ENCODE measurements around the gene HMCN2.

HMCN2 gene

GRCh38 chr9:130347931-130348330 is 82.4 kb downstream of the HMCN2 start:
- no peak for DNase-seq

- DNase-seq: no peak
Measured at GRCh38 chr9:130348341-130348740, 82.8 kb downstream of the HMCN2 start.

GRCh38 chr9:130348881-130349280 is 83.3 kb downstream of the HMCN2 start:
- no peak for DNase-seq

DNA sequence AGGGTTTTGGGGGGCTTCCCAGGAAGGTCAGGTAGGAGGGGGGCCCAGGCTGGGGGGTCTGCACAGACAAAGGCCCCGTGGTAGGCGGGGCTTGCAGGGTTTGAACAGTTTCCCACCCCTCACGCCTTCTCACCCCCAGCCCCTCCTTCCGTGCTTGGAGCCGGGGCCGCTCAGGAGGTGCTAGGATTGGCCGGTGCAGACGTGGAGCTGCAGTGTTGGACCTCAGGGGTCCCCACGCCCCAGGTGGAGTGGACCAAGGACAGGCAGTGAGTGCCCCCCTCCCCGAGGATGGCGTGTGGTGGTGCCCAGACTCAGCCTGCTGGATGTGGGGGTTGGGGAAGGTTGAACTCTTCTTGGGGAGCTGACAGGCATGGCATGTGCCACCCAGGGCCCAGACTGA is 83.8 kb downstream of the HMCN2 start:
- no peak for DNase-seq

GRCh38 chr9:130351343-130351742 is 85.8 kb downstream of the HMCN2 start:
- no peak for DNase-seq

GRCh38 chr9:130352081-130352480 is 86.5 kb downstream of the HMCN2 start:
- DNase-seq: no peak

GRCh38 chr9:130352586-130353285 is 87.2 kb downstream of the HMCN2 start:
- no peak for DNase-seq

DNA sequence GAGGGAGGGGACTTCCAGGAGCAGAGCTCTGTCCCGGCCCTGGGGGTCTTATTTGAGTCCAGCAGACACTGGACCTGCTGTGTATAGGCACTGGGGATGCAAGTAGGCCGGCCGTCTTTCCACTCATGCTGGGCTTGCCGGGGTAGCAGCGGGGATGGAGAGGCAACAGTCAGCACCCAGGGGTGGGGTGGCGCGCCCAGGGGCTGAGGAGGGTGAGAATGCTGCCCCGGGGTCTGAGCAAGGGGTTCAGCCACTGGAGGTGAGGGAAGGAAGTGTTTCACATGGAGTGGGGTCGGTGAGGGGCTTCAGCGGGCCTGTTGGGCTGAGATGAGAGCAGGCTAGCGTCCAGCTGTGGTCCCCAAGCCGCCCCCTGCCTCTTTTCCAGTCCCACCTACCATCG is 88.8 kb downstream of the HMCN2 start:
- DNase-seq: no peak

DNA sequence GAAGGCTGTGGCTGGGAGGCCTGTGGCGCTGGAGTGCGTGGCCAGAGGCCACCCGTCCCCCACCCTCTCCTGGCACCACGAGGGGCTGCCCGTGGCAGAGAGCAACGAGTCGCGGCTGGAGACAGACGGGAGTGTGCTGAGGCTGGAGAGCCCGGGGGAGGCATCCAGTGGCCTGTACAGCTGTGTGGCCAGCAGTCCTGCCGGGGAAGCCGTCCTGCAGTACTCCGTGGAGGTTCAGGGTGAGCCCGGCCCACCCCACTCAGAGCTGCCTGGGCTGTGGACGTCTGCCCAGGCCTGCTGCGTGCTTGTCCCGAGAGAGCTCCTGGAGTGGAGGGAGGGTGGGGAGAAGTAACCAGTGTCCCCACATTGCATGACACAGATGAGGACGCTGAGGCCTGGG is 89.2 kb downstream of the HMCN2 start:
- no peak for DNase-seq

DNA sequence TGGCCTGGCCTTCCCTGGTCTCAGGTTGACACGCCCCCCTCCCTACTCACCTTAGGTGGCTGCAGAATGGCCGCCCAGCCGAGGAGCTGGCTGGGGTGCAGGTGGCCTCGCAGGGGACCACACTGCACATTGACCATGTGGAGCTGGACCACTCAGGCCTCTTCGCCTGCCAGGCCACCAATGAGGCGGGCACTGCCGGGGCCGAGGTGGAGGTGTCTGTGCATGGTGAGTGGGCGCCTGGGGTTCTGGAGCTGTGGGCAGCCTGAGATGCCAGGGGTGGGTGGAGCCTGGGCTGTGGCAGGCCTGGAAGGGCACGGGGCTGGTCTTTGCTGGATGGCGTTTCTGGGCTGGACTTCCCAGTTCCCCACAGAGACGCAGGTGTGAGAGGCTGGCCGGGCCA is 90.5 kb downstream of the HMCN2 start:
- DNase-seq: no peak

DNA sequence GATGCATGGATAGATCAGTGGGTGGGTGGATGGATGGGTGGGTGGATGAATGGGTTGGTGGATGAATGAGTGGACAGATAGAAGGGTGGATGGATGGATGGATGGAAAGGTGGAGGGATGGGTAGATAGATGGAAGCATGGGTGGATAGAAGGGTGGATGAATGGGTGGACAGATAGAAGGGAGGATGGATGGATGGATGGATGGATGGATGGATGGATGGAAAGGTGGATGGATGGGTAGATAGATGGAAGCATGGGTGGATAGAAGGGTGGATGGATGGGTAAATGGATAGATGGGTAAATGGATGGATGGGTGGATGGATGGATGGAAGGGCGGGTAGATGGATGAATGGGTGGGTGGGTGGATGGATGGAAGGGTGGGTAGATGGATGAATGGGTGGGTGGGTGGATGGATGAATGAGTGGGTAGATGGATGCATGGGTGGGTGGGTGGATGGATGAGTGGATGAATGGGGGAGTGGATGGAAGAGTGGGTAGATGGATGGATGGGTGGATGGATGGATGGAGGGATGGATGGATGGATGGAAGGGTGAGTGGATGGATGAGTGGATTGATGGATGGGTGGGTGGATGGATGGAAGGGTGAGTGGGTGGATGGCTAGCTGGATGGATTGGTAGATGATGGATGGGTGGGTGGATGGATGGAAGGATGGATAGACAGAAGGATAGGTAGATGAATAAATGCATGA is 91.5 kb downstream of the HMCN2 start:
- no peak for DNase-seq

DNA sequence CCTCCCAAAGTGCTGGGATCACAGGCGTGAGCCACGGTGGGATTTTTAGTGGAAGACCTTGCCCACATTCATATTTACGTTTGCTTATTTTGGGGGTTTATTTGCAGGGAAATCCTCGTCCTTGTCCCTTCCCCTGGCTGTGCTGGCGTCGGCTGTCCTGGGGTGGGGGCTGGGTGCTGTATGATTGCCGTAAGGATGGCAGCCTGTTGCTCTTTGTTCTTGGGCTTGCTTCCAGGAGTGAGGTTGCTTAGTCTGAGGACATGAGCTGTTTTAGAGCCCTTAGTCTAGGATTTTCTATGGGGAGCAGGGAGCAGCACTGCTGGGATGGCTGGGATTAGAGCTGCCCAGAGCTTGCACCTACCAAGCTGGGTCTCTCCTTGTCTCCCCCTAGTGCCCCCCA is 93.4 kb downstream of the HMCN2 start:
- no peak for DNase-seq

GRCh38 chr9:130359819-130360218 is 94.3 kb downstream of the HMCN2 start:
- DNase-seq: no peak

DNA sequence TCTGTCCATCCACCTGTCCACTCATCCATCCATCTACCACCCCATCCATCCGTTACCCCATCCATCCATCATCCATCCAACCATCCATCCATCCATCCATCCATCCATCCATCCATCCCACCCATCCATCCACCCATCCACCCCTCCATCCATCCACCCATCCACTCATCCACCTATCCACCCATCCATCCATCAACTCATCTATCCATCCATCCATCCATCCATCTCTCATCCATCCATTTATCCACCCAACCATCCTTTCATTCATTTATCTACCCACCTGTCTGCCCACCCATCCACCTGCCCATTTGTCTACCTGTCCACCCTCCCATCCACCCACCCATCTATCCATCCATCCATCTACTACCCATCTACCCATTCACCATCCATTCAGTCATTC is 95.1 kb downstream of the HMCN2 start:
- DNase-seq: no peak

GRCh38 chr9:130361873-130362362 is 96.4 kb downstream of the HMCN2 start:
- DNase-seq: no peak

DNA sequence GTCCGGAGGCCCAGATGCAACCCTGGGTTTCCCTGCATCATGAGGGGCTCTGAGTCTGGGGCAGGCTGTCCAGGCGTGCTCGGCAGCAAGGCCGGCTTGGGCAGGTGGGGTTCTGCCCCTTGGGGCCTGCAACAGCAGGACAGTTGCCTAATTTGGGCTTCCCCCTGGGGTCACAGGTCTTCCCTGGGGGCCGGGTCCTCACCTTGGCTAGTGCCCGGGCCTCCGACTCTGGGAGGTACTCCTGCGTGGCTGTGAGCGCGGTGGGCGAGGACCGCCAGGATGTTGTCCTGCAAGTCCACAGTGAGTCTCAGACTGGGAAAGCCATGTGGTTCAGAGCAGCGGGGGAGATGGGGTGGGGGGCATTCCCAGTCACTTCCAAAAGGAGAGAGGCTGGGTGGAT is 97.1 kb downstream of the HMCN2 start:
- no peak for DNase-seq

DNA sequence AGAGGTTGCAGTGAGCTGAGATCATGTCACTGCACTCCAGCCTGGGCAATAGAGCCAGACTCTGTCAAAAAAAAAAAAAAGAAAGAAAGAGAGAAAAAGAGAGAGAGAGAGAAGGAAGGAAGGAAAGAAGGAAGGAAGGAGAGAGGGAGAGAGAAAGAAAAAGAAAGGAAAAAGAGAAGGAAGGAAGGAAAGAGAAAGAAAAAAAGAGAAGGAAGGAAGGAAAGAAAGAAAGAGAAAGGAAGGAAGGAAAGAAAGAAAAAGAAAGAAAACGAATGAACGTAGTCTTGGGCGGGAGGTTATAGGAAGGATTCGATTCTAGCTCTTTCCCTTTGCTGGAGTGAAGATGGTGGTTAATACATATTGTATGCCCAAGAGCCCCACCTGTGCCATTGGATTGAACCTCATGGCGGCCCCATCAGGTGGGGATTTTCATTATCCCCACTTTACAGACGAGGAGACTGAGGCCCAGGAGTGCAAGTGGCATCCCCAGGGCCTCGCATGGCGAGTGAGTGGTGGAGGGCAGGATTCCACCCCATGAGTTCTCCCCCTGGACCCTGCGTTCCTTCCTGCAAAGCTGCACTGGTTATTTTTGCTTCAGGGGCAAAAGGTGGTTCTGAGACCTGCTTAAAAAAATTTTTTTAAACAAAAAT is 98.3 kb downstream of the HMCN2 start:
- no peak for DNase-seq

- DNase-seq: no peak
Measured at GRCh38 chr9:130364619-130365322, 99.2 kb downstream of the HMCN2 start.

- DNase-seq: no peak
Measured at GRCh38 chr9:130365323-130365721, 99.8 kb downstream of the HMCN2 start.

DNA sequence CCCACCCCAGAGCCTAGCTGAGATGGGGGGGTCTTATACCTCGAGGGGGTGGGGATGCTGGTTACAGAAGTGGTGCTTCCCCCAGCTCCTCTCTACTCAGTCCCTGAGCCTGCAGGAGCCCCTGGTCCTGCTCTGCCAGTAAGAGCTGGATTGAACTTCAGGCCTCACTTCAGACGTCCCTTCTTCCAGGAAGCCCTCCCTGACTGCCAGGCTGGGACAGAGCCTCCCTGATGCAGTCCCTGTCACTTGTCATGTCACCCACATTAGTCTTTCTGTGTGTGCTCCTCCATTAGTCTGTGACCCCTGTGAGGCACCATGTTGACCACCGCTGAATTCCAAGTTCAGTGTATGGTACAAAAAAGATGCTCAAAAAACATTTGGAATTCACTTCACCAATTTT is 100.5 kb downstream of the HMCN2 start:
- DNase-seq: no peak

DNA sequence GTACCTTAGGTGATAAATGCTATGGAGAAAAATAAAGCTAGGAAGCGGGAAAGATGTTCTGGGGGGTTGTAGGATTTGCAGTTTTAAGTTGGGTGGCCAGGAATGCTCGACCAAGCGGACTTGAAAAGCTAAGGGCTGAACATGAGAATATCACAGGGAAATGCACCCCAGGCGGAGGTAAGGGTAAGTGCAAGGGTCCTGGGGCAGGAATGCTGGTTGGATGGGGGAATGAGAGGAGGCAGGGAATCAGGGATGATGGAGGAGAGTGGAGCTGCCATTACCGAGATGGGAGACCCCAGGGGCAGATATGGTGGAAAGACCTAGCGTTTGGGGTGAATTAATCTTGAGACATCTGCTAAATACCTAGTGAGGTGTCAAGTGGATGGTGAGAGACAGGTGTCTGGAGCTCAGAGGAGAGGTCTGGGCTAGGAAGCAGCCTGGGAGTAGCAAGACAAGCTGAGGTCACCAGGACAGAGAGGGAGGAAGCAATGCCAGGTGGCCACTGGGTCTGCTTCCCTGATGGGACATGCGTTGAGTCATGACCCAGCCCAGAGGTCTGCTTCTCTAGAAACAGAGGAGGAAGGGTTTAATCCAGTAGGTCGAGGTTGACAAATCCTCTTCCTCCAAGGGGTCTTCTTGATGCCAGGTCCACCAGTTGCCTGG is 101.5 kb downstream of the HMCN2 start:
- DNase-seq: no peak

GRCh38 chr9:130368631-130369103 is 103.1 kb downstream of the HMCN2 start:
- DNase-seq: no peak

- DNase-seq: no peak
Measured at GRCh38 chr9:130370226-130370625, 104.7 kb downstream of the HMCN2 start.

Measured in effector CD4-positive, alpha-beta T cell (primary cell).